ENCODE results near the gene SIN3B. TPM values are rescaled to one million over a fixed set of nuclear protein-coding genes. Genes with fewer than 3 reads are reported as not detected.

The SIN3B gene
- total and polyA plus RNA-seq, 9 of the 15 experiments (the other 6 are each of a cell fraction or from before 2014, with no cell fraction given), result 0.51 to 34.2 (median 14.3) TPM

DNA sequence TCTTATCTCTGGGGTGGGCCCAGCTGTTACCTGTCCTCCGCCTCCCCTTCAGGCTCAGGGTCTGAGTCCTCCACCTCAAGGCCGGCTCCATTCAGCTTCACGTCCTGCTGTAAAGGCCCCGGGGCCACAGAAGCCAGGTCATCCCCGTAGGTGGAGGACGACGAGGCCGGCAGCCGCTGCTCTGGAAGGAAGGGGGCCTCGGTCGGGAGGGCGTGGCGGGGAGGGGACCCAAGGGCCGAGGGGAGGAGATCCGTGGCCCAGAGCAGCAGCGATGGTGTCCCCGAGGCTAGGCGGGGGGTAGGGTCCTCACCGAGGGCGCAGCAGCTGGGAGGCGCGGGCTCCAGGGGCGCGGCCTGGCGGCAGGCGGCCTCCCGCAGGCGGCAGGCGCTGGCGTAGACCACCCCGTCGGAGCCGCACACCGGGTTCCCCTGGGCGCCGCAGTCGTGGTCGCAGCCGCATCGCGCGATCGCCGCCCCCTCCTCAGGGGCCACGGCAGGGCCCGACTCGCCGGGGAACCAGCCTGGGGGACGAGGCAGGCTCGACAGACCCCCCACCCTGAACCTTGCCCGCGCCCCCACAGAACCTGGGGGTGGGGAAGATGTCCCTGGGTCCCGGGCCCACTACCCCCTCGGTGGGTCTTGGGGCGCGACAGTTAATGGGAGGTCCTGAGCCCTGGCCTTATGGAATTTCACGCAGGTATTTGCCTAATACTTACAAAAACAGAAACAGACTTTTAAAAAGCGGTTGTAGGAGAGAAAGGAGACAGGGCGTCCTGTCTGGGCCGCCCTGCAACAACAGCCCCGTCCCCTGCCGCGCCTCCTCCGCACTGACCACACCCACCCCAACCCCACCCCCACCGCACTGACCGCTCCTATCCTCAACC is 67.2 kb downstream of the SIN3B start:
- TSS peak; percentile 67 for BruUV-seq (replicated peaks)
- ChIA-PET POLR2A (interaction anchor here (1.2 kb wide), 1 partner anchor 9 kb away, joined by 3 read pairs; no protein-coding TSS in a partner anchor), CTCF (ENCODE audit: low intra/inter-chr PET ratio) (no interaction called here)
- peak; percentile 55 for ATAC-seq
- Histone ChIP-seq H3K27me3 (ENCODE audit: control insufficient read depth in 2 of 2, insufficient read depth in 2 of 2, low read length in 2 of 2) (no peaks in the 10 kb centered on the region), H3K79me2 (ENCODE audit: control insufficient read depth, insufficient read depth, low read length) (peaks cover 17% of the 10 kb centered on the region), H3K9me1 (ENCODE audit: control insufficient read depth, insufficient read depth, low read length) (no peaks in the 10 kb centered on the region), H3K27ac (ENCODE audit: extremely low read depth, low read depth, low read length) (peak overlapping the region; percentile 95), H2AFZ (ENCODE audit: low read depth, low read length) (peak overlapping the region; percentile 65), H3K9me3 (replicated peaks; ENCODE audit: control insufficient read depth, insufficient read depth, low read depth, low read length) (no peaks in the 10 kb centered on the region), H4K20me1 (replicated peaks; ENCODE audit: control insufficient read depth, insufficient read depth, low read length) (no peaks in the 10 kb centered on the region), H3K4me2 (ENCODE audit: insufficient read depth, low read length) (peak overlapping the region; percentile 71), H3K4me1 (replicated peaks in 1 of 2; ENCODE audit: control insufficient read depth in 2 of 2, insufficient read depth in 2 of 2, low read length in 2 of 2) (peaks cover 23 to 71% of the 10 kb centered on the region in 2 experiments), H3K36me3 (ENCODE audit: control insufficient read depth, insufficient read depth, low read length) (peaks cover 15% of the 10 kb centered on the region; the same call in 2 of the 3 replicates), H3K9ac (ENCODE audit: insufficient read depth in 1 of 2, low read depth in 2 of 2, low read length in 2 of 2) (peak overlapping the region; percentile 81 to 87), H3K4me3 (peak overlapping the region; percentile 62)
- intact Hi-C loops (cut with micrococcal nuclease) (loop anchor here (5.0 kb wide), 2 partner anchors 184 to 396 kb away; no protein-coding TSS in a partner anchor), in situ Hi-C loops (cut with MboI) (no loop called here)
- FAIRE-seq, result peak; percentile 70
- 1% methylated on average over 42 of the region's 66 CpGs for WGBS (ENCODE audit: insufficient coverage, low coverage, missing lambda C conversion rate)
- DNase-seq (ENCODE audit: extremely low read depth in 1 of 4, low spot score in 3 of 4), result peak in 1 of 4 experiments; percentile 65
- TF ChIP-seq DNMT1 (IDR thresholded peaks at IDR 0.05) (no peak), RNF219 (CRISPR knock-in tag; IDR thresholded peaks at IDR 0.05) (no peak), CCAR2 (IDR thresholded peaks at IDR 0.05; ENCODE audit: low read depth, low read length) (no peak), MAZ (CRISPR knock-in tag; conservative IDR thresholded peaks at IDR 0.05 in 1 of 2, IDR thresholded peaks at IDR 0.05 in 1 of 2) (peak in 1 of 2 experiments; percentile 73; a peak in 3 of 4 replicates), MECOM (CRISPR knock-in tag; IDR thresholded peaks at IDR 0.05) (no peak), CTCFL (IDR thresholded peaks at IDR 0.05; ENCODE audit: borderline replicate concordance, insufficient read depth, low read depth, low read length, poor library complexity, severe bottlenecking) (no peak), RBFOX2 (IDR thresholded peaks at IDR 0.05; ENCODE audit: low read depth, low read length) (peak; percentile 64), ZC3H8 (IDR thresholded peaks at IDR 0.05) (no peak), CAMTA2 (CRISPR knock-in tag; conservative IDR thresholded peaks at IDR 0.05) (0 out of 2 replicates have a peak, but pooled peaks have one; percentile 27), POLR2AphosphoS2 (IDR thresholded peaks at IDR 0.05; ENCODE audit: low read length) (0 out of 2 replicates have a peak, but pooled peaks have one; percentile 1), ZBED1 (IDR thresholded peaks at IDR 0.05) (0 out of 2 replicates have a peak, but pooled peaks have one; percentile 20), KDM5B (IDR thresholded peaks at IDR 0.05; ENCODE audit: insufficient replicate concordance, low read depth, low read length) (peak; percentile 39), RUNX1 (IDR thresholded peaks at IDR 0.05; ENCODE audit: low read depth) (0 out of 2 replicates have a peak, but pooled peaks have one; percentile 6), HDAC3 (IDR thresholded peaks at IDR 0.05; ENCODE audit: borderline replicate concordance, partially characterized antibody) (no peak), SNAPC5 (CRISPR knock-in tag; IDR thresholded peaks at IDR 0.05) (no peak), FOXA1 (IDR thresholded peaks at IDR 0.05; ENCODE audit: borderline replicate concordance) (no peak), ZEB2 (IDR thresholded peaks at IDR 0.05) (peak; percentile 43; the same call in 1 of the 2 replicates), TAF1 (IDR thresholded peaks at IDR 0.05; ENCODE audit: control insufficient read depth, extremely low read depth, insufficient read depth, low read length, severe bottlenecking) (peak; percentile 57)
